Measurements from ENCODE around the gene TAF12. TPM values are rescaled to one million over a fixed set of nuclear protein-coding genes. Genes with fewer than 3 reads are reported as not detected.
A peak's percentile ranks its signal among the peaks of the same experiment; 100 is the strongest.

The TAF12 gene
- total RNA-seq, 1 donor, result 38.9 TPM

GRCh38 chr1:28566931-28567330 is 75.9 kb downstream of the TAF12 start:
- no peak for TF ChIP-seq CTCF (IDR thresholded peaks at IDR 0.05; ENCODE audit: insufficient read depth, low read depth, low read length)
- H3K4me3 ChIP-seq (ENCODE audit: low read depth, low read length), result no peak overlapping the region
- DNase-seq (ENCODE audit: low read depth), result no peak

GRCh38 chr1:28565726-28566125 is 77.1 kb downstream of the TAF12 start:
- no peak overlapping the region for H3K4me3 ChIP-seq (ENCODE audit: low read depth, low read length)
- no peak for DNase-seq (ENCODE audit: low read depth)
- no peak for TF ChIP-seq CTCF (IDR thresholded peaks at IDR 0.05; ENCODE audit: insufficient read depth, low read depth, low read length)

GRCh38 chr1:28565040-28565439 is 77.8 kb downstream of the TAF12 start:
- no peak for TF ChIP-seq CTCF (IDR thresholded peaks at IDR 0.05; ENCODE audit: insufficient read depth, low read depth, low read length)
- no peak for DNase-seq (ENCODE audit: low read depth)
- no peak overlapping the region for H3K4me3 ChIP-seq (ENCODE audit: low read depth, low read length)

GRCh38 chr1:28564310-28564709 is 78.6 kb downstream of the TAF12 start:
- TF ChIP-seq CTCF (IDR thresholded peaks at IDR 0.05; ENCODE audit: insufficient read depth, low read depth, low read length), result no peak
- H3K4me3 ChIP-seq (ENCODE audit: low read depth, low read length), result no peak overlapping the region
- no peak for DNase-seq (ENCODE audit: low read depth)

GRCh38 chr1:28560886-28561285 is 82.0 kb downstream of the TAF12 start:
- no peak for DNase-seq (ENCODE audit: low read depth)
- no peak for TF ChIP-seq CTCF (IDR thresholded peaks at IDR 0.05; ENCODE audit: insufficient read depth, low read depth, low read length)
- H3K4me3 ChIP-seq (ENCODE audit: low read depth, low read length), result no peak overlapping the region

Small RNA genes lying within 50 kb of the gene (small RNA-seq; reads per million reads assigned to genes)
- gene RF00422, result not detected
- not detected for gene RNU11
- gene SNORA16A, result not detected
- gene SNORA44, result not detected
- gene SNORA61, result not detected
- 1,059 reads per million, percentile 99 among the genes with 10 or more reads in this experiment for gene SNORD99

Other genes starting within 250 kb of the TAF12 start
- 28.0 and 41.9 TPM in 2 replicates for gene RCC1, start 137.0 kb downstream of the TAF12 start, total RNA-seq
- 23.8 and 25.0 TPM in 2 replicates for gene TRNAU1AP, start 90.0 kb downstream of the TAF12 start, total RNA-seq
- gene RAB42, start 50.8 kb downstream of the TAF12 start, total RNA-seq, result 3.9 and 5.2 TPM in 2 replicates
- gene RNU11, start 5.5 kb upstream of the TAF12 start, total RNA-seq, result not detected in 2 replicates
- 6.4 and 9.1 TPM in 2 replicates for gene GMEB1, start 25.7 kb upstream of the TAF12 start, total RNA-seq
- gene YTHDF2, start 93.9 kb upstream of the TAF12 start, total RNA-seq, result 55.4 and 82.9 TPM in 2 replicates
- under 0.01 TPM in 1 of 2 replicates, not detected in the other for gene OPRD1, start 169.1 kb upstream of the TAF12 start, total RNA-seq

Data from fibroblast of villous mesenchyme (primary cell).